HG03280 (cell line): ENCODE results near the gene REXO5.
"Not testable (repeated sequence)": the region's sequence is repeated elsewhere in the genome, so short reads cannot be mapped to it uniquely, and the experiment has no call there.

ENCODE experiments used
- ATAC-seq: cut with Tn5 transposase; IDR thresholded peaks from one replicate; pipeline ENCODE4 v1.9.1; 2021; ENCODE audit warnings: mild to moderate bottlenecking, moderate library complexity; ENCODE audit not compliant: unreplicated experiment

Gene REXO5

GRCh38 chr16:20847550-20847949, 41.2 kb downstream of the REXO5 start:
- ATAC-seq: no peak

DNA sequence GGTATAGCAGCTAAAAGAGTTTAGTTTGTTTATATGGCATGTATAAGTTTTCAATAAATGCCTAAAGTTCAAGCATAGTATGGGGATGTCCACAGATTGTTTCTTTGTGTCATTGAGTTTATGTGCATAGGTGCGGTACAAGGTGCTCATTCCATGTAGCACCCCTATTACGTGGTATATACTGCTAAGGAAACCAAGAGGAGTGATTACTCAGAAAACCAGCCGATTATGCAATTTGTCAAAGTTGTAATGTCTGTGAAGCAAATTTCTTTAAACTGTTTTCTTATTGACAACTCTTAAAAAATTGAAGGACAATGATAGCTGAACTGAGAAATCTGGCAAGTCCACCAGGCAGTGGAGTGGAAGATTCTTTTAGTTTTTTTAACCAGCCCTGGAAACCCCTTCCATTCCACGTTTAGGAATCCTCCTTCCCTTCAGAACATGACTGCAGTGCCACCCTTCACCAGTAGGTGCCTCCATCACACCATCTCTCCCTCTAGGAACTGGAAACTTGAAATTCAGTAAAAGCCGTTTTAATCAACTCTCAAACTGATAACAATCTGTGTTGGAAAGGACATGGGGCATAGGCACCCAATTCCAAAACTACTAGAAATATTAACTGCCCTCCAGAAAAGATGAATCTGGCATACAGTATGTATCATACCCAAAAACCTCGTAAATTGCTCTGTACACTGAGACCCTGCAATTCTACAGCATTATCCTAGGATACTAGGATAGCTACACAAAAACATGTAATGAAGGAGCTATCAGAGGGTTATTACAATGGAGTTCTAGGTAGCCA, 43.5 kb downstream of the REXO5 start:
- no peak for ATAC-seq

DNA sequence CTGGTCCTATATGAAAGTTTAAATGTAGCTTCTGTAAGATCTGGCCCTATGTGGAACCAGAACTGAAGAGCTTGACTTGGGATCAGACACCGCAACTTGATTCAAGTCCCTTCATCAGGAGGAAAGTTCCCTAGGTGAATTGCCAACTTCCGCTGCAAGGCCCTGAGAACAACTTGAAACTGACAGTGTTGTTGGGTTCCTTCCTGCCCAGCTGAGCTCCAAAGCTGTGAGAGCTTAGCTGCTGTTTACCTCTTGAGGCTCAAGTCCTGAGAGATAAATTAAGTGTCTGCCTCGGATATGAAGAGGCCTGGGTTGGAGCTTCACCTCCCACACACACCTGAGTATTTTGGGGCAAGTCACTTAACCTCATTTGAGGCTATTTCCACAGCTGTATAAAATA, 44.7 kb downstream of the REXO5 start:
- ATAC-seq: no peak

GRCh38 chr16:20851601-20852000, 45.3 kb downstream of the REXO5 start:
- ATAC-seq: no peak

DNA sequence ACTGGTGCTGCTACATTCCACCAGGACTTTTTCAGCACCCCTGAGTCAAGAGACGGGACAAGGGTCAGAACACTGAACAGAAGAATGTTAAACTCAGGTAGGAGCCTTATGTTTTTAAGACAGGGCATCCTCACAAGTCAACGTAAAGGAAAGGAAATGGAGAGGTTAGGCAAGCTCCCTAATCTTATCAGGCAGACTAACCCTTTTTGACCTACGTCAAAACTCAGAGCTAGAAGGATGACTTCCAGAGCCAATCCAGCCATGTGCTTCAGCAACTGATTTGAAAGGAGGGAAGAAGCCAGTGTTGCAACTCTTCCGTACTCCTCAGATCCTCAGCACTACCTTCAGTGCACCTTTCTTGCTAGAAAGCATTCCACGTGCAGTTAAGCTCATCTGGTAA, 46.8 kb downstream of the REXO5 start:
- no peak for ATAC-seq

DNA sequence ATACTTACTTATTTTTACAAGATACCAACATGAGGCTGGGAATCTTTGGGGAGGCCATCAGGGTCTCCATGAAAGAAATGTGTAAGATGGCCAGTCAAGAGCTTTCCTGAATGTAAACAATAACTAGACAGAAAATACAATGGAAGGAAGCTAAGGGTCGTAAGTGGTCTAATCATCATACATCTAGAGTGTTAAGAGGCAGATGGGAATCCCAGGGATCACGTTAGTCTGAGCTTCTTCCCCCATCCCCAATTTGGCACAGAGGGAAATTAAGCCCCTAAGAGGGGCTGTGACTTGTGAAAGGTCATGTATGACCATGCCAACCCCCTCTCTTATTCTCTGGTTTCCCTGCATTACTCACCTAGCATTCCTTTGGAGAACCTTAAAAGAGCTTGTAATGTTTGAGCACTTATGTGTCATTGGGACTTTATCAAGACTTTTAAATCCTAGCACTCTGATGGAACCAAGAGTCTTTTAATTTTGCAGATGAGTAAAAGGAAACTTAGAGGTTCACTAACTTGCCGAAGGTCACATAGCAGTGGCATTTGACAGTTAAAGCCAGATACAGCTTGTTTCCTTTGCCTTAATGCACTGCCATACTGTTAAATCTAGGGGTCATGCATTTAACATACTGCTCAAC, 47.8 kb downstream of the REXO5 start:
- ATAC-seq: no peak

DNA sequence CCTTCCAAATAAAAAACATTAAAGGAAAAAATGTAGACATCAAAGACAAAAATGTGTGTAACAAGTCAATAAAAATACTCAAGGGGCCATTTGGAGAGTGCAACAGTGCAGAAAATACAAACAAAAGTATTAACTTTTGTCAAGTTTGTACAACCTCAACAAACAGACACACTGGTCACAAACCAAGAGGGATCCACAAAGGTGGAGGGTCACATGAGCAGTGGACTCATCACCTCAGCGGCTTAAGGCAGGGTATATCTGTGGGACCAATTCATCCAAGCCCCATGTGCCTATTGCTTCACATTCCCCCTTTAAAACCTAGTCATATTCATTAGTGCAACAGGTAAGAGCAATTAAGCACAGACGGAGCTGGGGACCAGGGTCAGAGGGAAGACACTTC, 48.6 kb downstream of the REXO5 start:
- ATAC-seq: no peak

- ATAC-seq: no peak
These were observed 51.0 kb downstream of the REXO5 start for GRCh38 chr16:20857281-20857680.

- ATAC-seq: no peak
These were observed 52.9 kb downstream of the REXO5 start for GRCh38 chr16:20859229-20859628.

DNA sequence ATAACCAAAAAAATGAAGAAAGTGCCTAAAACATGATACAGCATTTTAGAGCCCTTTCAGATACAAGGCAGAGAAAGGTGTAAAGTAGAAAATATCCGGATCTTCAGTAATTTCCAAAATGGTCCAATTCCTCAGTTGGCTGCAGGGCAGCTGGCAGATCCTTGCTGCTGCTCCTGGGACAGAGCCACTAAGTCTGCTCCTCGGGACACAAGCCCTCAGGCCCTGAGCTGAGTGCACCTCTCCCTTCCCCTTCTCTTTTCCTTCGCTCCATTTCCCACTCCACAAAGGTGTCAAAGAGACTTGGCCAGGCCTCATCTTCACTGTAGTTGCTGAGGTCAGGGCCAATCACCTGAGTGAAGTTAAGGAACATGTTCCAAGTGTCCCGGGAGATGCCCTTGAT, 53.4 kb downstream of the REXO5 start:
- ATAC-seq: no peak

GRCh38 chr16:20860361-20860760, 54.0 kb downstream of the REXO5 start:
- ATAC-seq: no peak

DNA sequence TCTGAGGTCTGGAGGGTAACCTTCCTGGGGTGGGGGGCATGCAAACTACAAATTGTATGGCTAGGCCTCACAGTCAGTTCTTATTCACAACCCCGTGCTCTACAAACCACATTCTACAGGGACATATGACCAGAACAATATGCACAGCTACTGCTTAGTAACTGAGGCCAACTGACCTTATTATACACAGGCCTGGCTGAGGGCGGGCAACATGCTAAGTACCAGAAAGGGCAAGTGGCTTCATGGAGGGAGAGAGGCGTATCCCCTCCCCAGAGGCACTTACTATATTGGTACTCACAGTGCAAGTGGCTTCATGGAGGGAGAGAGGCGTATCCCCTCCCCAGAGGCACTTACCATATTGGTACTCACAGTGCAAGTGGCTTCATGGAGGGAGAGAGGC, 54.7 kb downstream of the REXO5 start:
- not testable (repeated sequence) for ATAC-seq

DNA sequence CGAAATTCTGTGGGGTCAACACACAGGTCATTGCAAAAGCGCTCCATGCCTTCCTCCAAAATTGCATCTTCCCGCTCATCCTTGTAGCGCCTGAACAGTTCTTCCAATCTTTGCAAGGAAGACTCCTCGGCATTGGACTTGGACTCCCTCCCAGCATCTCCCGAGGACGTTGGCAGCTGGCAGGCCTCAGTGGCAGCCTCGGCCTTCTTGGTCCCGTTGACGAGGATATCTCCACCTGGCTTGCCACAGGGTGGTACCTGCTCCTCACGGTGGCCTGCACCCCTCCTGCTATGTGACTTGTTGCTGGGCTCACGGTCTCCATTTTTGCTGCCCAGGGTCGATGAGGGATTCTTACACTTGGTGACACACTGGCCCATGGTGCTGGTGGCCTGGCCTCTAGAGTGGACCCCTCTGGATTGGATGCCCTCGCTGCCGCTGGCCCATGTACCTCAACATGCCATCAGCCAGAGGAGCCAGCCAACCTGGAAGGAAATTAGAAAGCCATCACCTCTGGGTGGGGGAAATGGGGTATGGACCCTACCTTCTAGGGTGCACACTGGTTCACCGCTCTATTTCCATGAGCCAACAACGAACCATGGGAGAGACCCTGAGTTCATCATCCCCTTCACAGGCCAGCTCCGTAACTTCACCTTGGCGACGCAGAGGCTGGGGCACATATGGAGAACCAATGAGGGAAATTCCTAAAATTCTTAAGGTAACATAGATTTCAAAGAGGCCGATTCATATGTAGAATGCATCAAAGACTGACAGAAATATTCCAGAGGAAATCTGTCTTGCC, 56.0 kb downstream of the REXO5 start:
- ATAC-seq: no peak

DNA sequence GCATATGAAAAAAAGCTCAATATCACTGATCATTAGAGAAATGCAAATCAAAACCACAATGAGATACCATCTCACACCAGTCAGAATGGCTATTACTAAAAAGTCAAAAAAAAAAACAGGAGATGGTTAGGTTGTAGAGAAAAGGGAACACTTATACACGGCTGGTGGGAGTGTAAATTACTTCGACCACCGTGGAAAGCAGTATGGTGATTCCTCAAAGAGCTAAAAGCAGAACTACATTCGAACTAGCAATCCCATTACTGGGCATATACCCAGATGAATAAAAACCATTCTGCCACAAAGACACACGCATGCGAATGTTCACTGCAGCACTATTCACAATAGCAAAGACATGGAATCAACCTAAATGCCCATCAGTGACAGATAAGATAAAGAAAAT, 58.0 kb downstream of the REXO5 start:
- not testable (repeated sequence) for ATAC-seq

DNA sequence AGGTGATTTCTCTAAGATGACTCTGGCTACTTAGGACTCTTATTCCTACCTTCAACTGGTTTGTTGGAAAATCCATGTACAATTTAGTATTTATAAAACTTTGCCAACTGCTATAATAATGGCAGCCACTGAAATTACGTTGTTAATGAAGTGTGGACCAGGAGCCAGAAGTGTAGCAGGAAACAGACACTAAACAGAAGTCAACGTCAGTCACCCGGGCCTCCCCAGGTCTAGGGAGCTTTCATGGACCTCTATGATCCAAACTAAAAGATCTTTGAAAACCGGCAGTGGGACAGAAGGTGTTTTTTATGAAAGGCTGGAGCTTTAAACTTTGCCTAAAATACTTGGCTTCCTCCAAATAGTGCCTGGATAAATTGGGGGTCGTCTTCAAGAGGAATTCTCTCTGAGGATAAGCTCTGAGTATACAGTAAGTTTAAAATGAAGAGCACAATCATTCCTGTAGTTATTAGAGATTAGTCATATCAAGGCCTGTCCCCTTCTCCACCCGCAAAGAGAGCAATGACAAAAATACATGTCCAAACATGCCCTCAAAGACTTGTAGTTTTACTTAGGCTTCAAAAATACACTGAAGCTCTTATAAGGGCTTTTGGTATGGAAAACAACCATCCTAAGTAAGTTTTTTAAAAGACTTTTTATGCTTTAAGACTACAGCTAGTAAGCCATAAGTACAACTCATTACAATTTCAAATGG, 59.2 kb downstream of the REXO5 start:
- ATAC-seq: peak; percentile 75

DNA sequence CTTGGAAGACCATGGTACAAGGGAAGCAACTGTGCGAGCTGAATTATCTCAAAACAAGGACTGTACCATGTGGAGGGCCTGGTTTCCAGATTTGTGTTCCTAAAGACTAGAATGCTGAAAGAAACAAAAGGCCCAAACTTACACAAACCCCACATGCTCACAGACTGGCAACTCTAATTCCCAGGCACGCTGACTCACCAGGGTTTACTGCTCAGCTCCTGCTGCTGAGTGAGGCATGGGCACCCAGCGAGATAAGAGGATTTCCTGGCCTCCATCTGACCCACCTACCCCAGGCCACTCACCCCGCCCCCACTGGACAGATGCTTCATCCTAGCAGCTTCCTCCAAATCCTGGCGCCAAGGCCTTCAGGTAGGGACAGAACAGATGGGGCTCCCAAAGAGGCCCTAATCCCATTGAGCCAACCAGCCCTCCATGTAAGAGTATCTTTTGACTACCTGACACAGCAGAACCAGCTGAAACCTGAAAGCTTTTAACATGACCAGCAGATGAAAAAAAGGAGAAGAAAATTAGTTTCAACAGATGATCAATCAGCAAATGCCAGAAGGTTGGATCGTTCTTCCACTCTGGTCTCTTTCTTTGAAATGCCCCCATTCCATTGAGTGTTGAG, 59.9 kb downstream of the REXO5 start:
- ATAC-seq: peak; percentile 30

GRCh38 chr16:20866801-20867200, 60.5 kb downstream of the REXO5 start:
- ATAC-seq: no peak

DNA sequence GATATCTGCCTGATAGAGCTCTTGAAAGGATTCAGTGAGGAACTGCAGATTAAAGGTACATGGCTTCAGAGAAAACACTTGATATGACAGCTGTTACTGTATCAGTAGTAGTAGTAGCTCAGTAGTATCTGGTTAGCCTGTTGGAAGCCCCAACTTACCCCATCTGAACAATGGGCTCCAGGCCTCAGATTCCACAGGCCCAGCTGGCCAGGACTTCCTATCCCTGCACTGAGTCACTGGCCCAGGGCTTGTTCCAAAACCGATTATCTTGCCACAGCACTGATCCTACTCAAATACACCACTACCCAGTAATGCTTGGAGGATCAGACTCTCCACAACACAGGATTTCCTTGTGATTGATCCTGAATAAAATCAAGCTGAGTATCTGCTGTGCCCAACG, 61.3 kb downstream of the REXO5 start:
- ATAC-seq: no peak

DNA sequence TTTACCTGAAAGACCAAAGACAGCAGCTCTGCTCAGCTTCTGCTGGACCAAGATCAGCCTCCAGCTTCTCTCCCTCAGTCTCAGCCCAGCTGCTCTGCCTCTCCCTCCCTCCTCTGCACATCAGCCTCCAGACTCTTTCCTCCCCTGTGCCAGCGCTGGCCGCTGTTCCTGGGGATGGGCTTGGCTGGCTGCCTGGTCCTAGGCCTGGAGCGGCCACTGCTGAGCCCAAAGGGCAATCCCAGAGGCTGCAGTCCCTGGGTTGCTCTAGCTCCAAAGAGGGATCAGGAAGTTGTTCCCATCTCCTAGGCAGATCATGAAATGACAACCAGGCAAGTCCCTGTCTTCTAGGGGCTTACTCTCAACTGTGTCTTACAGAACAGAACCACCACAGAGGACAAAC, 62.6 kb downstream of the REXO5 start:
- no peak for ATAC-seq

GRCh38 chr16:20870122-20870820, 63.9 kb downstream of the REXO5 start:
- ATAC-seq: no peak
